Caco-2 (cell line): ENCODE measurements around the gene SHANK1. TPM values are rescaled to one million over a fixed set of nuclear protein-coding genes. Genes with fewer than 3 reads are reported as not detected.

ENCODE experiments used
- BruUV-seq: library from RNA; stranded (reverse); fragments of 400-500 nt; replicated peaks from 2 replicates; lab custom pipeline; 2021; lab: Mats Ljungman, UMichigan
- CTCF ChIA-PET: fragments of 300-600 bp; sonication (Branson Sonifier 250); formaldehyde crosslinking; loops from one replicate; lab custom pipeline; 2022; ENCODE audit warnings: antibody characterized with exemption; lab: Charles Lee
- POLR2A ChIA-PET: fragments of 300-600 bp; sonication (Branson Sonifier 250); formaldehyde crosslinking; loops from one replicate; lab custom pipeline; 2022; ENCODE audit warnings: antibody characterized with exemption; lab: Charles Lee
- DNase-seq, 2 experiments: peaks; one replicate each; pipeline versions ENCODE4 v3.0.0 to v3.0.0-alpha.2; 2020 to 2022
- H3K27me3 ChIP-seq: replicated peaks from 2 replicates; pipeline ENCODE4 v1.6.0; 2011; ENCODE audit warnings: low read length; ENCODE audit not compliant: control insufficient read depth, insufficient read depth
- H3K36me3 ChIP-seq: 2 replicates; pipeline ENCODE4 v1.5.1; 2011; ENCODE audit warnings: low read length; ENCODE audit not compliant: control insufficient read depth, insufficient read depth
- H3K4me1 ChIP-seq: fragments of 250-450 bp; sonication (Bioruptor Pico); 2 replicates; pipeline ENCODE4 v1.5.1; 2020; ENCODE audit warnings: mild to moderate bottlenecking
- H3K4me3 ChIP-seq: 2 replicates; pipeline ENCODE4 v1.5.1; 2011; ENCODE audit warnings: low read depth, mild to moderate bottlenecking, control low read depth, low read length
- H3K9me3 ChIP-seq: fragments of 250-450 bp; sonication (Bioruptor Pico); 2 replicates; pipeline ENCODE4 v1.5.1; 2020; ENCODE audit warnings: mild to moderate bottlenecking, moderate library complexity
- H3K27ac Mint-ChIP-seq: one replicate; pipeline ENCODE4 v1.8.0; 2022; ENCODE audit warnings: mixed read lengths; ENCODE audit not compliant: unreplicated experiment
- H3K27me3 Mint-ChIP-seq: one replicate; pipeline ENCODE4 v1.8.0; 2022; ENCODE audit warnings: mixed read lengths; ENCODE audit not compliant: insufficient read depth, unreplicated experiment
- H3K36me3 Mint-ChIP-seq: one replicate; pipeline ENCODE4 v1.8.0; 2022; ENCODE audit warnings: mild to moderate bottlenecking, mixed read lengths; ENCODE audit not compliant: insufficient read depth, unreplicated experiment
- H3K4me1 Mint-ChIP-seq: one replicate; pipeline ENCODE4 v1.8.0; 2022; ENCODE audit warnings: low read depth, mixed read lengths; ENCODE audit not compliant: unreplicated experiment
- H3K4me3 Mint-ChIP-seq: one replicate; pipeline ENCODE4 v1.8.0; 2022; ENCODE audit warnings: mild to moderate bottlenecking, moderate library complexity, mixed read lengths; ENCODE audit not compliant: unreplicated experiment
- H3K9me3 Mint-ChIP-seq: one replicate; pipeline ENCODE4 v1.8.0; 2022; ENCODE audit warnings: mixed read lengths; ENCODE audit not compliant: unreplicated experiment
- CTCF ChIP-seq, 2 experiments: fragments of 200-600 bp in 1 of 2; IDR thresholded peaks; 1 replicate in 1 of 2; 2 replicates in 1 of 2; pipeline versions ENCODE4 v1.5.1 to v1.8.0; 2011 to 2022; ENCODE audit warnings: antibody characterized with exemption in 1 of 2, control low read depth in 1 of 2, inconsistent platforms in 1 of 2, low read depth in 1 of 2, low read length in 1 of 2, mild to moderate bottlenecking in 1 of 2, moderate library complexity in 1 of 2; ENCODE audit not compliant: insufficient read depth in 1 of 2, severe bottlenecking in 1 of 2, unreplicated experiment in 1 of 2
- intact Hi-C: fragments of 100-400 bp; cut with micrococcal nuclease; formaldehyde crosslinking; loops from one replicate; pipeline ENCODE4 v1.10.0; 2022; ENCODE audit not compliant: unreplicated experiment
- total RNA-seq: library from RNA; stranded (reverse); gene quantifications from 2 replicates; pipeline ENCODE4 v1.2.3, GENCODE V29; 2022

Gene SHANK1
- total RNA-seq, 1 experiment from 2014 or later = not detected

GRCh38 chr19:50647879-50648615, 71.6 kb downstream of the SHANK1 start:
- H3K36me3 Mint-ChIP-seq = no peaks in the 10 kb centered on the region
- CTCF ChIA-PET = no interaction called here
- Histone ChIP-seq H3K4me1 (no peaks in the 10 kb centered on the region), H3K27me3 (no peaks in the 10 kb centered on the region), H3K9me3 (peaks cover under 1% of the 10 kb centered on the region; the same call in 1 of the 2 replicates), H3K36me3 (no peaks in the 10 kb centered on the region), H3K4me3 (no peak overlapping the region)
- no TSS peak for BruUV-seq
- H3K9me3 Mint-ChIP-seq = peaks cover 6% of the 10 kb centered on the region
- POLR2A ChIA-PET = no interaction called here
- DNase-seq = no peak
- no peak overlapping the region for H3K27ac Mint-ChIP-seq
- no peak for TF ChIP-seq CTCF (IDR thresholded peaks at IDR 0.05; ENCODE audit: insufficient read depth in 1 of 2, low read depth in 1 of 2, low read length in 1 of 2, severe bottlenecking in 1 of 2, unreplicated experiment in 1 of 2)
- no peak overlapping the region for H3K4me3 Mint-ChIP-seq
- intact Hi-C loops = no loop called here
- no peaks in the 10 kb centered on the region for H3K27me3 Mint-ChIP-seq
- peaks cover 8% of the 10 kb centered on the region for H3K4me1 Mint-ChIP-seq

- no peak for TF ChIP-seq CTCF (IDR thresholded peaks at IDR 0.05; ENCODE audit: insufficient read depth in 1 of 2, low read depth in 1 of 2, low read length in 1 of 2, severe bottlenecking in 1 of 2, unreplicated experiment in 1 of 2)
- intact Hi-C loops = no loop called here
- H3K4me3 ChIP-seq = no peak overlapping the region
- no peaks in the 10 kb centered on the region for H3K4me1 ChIP-seq
- ChIA-PET POLR2A (no interaction called here), CTCF (no interaction called here)
- Mint-ChIP-seq H3K9me3 (no peaks in the 10 kb centered on the region), H3K27me3 (no peaks in the 10 kb centered on the region), H3K36me3 (no peaks in the 10 kb centered on the region), H3K27ac (no peak overlapping the region), H3K4me3 (no peak overlapping the region), H3K4me1 (no peaks in the 10 kb centered on the region)
- no peaks in the 10 kb centered on the region for H3K9me3 ChIP-seq
- no TSS peak for BruUV-seq
- H3K27me3 ChIP-seq = no peaks in the 10 kb centered on the region
- DNase-seq = no peak
- H3K36me3 ChIP-seq = no peaks in the 10 kb centered on the region
Observed at GRCh38 chr19:50646074-50646807, 73.4 kb downstream of the SHANK1 start.

- POLR2A ChIA-PET = no interaction called here
- intact Hi-C loops = no loop called here
- CTCF ChIA-PET = no interaction called here
Observed at GRCh38 chr19:50645107-50645506, 74.5 kb downstream of the SHANK1 start.

More at GRCh38 chr19:50645107-50645506, 74.5 kb downstream of the SHANK1 start:
- no peak overlapping the region for H3K4me3 Mint-ChIP-seq
- no peak overlapping the region for H3K27ac Mint-ChIP-seq
- Histone ChIP-seq H3K4me1 (peaks cover under 1% of the 10 kb centered on the region; the same call in 1 of the 2 replicates), H3K27me3 (no peaks in the 10 kb centered on the region), H3K36me3 (no peaks in the 10 kb centered on the region), H3K9me3 (no peaks in the 10 kb centered on the region), H3K4me3 (no peak overlapping the region)
- H3K27me3 Mint-ChIP-seq = no peaks in the 10 kb centered on the region
- H3K9me3 Mint-ChIP-seq = no peaks in the 10 kb centered on the region
- BruUV-seq = no TSS peak
- H3K4me1 Mint-ChIP-seq = no peaks in the 10 kb centered on the region
- H3K36me3 Mint-ChIP-seq = no peaks in the 10 kb centered on the region
- DNase-seq = no peak
- TF ChIP-seq CTCF (IDR thresholded peaks at IDR 0.05; ENCODE audit: insufficient read depth in 1 of 2, low read depth in 1 of 2, low read length in 1 of 2, severe bottlenecking in 1 of 2, unreplicated experiment in 1 of 2) = no peak
